Activated CD4-positive, alpha-beta T cell treated with anti-CD3 and anti-CD28 coated beads for 4 hours (primary cell): ENCODE results near the gene ACCSL.

Source experiments
- DNase-seq, 2 donors: peaks; one replicate each; pipeline ENCODE4 v3.0.0-alpha.2; 2020

The ACCSL gene

DNA sequence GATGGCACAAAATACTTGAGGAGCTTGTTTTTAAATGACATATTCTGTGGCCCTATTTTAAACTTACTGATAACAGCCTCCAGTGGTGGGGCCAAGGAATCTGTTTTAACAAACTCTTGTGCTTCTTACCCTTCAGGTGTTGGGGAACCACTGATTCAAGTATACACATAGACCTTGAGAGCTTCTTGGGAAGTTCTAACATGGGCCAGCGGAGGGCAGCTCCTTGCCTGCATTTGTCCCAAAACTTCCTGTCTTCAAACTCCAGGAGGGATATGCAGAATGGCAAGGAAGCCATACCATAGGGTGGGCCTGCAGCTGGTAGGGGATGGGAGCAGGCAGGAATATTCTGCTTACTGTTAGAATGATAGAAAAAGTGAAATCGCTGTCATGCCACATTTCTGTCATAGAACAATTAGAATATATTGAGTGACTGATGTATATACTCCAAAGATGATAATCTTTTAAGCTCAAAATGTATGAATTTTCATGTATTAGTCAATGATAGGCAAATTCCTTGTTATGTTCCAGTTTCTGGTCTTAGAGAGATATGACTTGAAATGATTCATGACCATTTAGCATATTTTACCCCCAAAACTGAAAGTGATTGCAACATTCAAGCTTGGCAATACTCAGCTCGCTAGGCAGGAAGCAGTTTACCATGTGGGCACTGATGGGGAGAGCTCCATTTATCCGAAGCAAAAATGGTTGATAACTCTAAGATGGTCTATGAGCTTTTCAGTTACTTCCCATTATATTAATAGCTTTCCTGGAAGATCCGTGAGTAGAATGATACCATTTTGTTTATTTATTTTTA is 56.9 kb downstream of the ACCSL start:
- no peak for DNase-seq

DNA sequence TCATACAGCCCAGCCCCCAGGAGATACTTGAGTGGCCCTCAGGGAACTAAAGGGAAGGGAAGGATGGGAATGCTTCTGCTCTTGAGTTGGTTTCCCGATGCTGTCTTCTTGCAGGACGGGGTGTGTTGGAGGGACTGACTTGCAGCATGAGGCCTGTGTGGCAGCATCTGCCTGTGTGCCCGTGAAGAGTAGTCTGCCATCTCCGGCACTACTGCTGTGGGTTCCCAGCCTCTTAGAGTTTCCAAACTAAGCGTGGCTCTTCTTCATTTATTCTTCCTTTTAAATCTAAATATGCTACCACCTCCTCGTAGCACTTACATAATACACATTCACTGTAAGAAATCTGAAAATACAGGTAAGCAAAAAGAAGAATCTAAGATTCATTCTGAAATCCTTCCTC is 60.5 kb downstream of the ACCSL start:
- no peak for DNase-seq
